ENCODE results near the gene MVK.

Gene MVK

GRCh38 chr12:109639151-109639872 is 65.7 kb downstream of the MVK start:
- no peak overlapping the region for H3K4me3 ChIP-seq (ENCODE audit: control insufficient read depth, low read depth, low read length)
- no peak for DNase-seq (ENCODE audit: low read depth)
- no peak for TF ChIP-seq CTCF (IDR thresholded peaks at IDR 0.05; ENCODE audit: control insufficient read depth, insufficient read depth, low read depth, low read length, missing control alignments)

- TF ChIP-seq CTCF (IDR thresholded peaks at IDR 0.05; ENCODE audit: control insufficient read depth, insufficient read depth, low read depth, low read length, missing control alignments): no peak
- no peak for DNase-seq (ENCODE audit: low read depth)
- H3K4me3 ChIP-seq (ENCODE audit: control insufficient read depth, low read depth, low read length): no peak overlapping the region
Observed at GRCh38 chr12:109640961-109641360, 67.4 kb downstream of the MVK start.

GRCh38 chr12:109641422-109641821 is 67.8 kb downstream of the MVK start:
- no peak overlapping the region for H3K4me3 ChIP-seq (ENCODE audit: control insufficient read depth, low read depth, low read length)
- no peak for TF ChIP-seq CTCF (IDR thresholded peaks at IDR 0.05; ENCODE audit: control insufficient read depth, insufficient read depth, low read depth, low read length, missing control alignments)
- no peak for DNase-seq (ENCODE audit: low read depth)

GRCh38 chr12:109642506-109643132 is 69.0 kb downstream of the MVK start:
- no peak for DNase-seq (ENCODE audit: low read depth)
- no peak overlapping the region for H3K4me3 ChIP-seq (ENCODE audit: control insufficient read depth, low read depth, low read length)
- no peak for TF ChIP-seq CTCF (IDR thresholded peaks at IDR 0.05; ENCODE audit: control insufficient read depth, insufficient read depth, low read depth, low read length, missing control alignments)

- DNase-seq (ENCODE audit: low read depth): no peak
- TF ChIP-seq CTCF (IDR thresholded peaks at IDR 0.05; ENCODE audit: control insufficient read depth, insufficient read depth, low read depth, low read length, missing control alignments): no peak
- H3K4me3 ChIP-seq (ENCODE audit: control insufficient read depth, low read depth, low read length): no peak overlapping the region
Observed at GRCh38 chr12:109645194-109645593, 71.6 kb downstream of the MVK start.

GRCh38 chr12:109645708-109646107 is 72.1 kb downstream of the MVK start:
- no peak for DNase-seq (ENCODE audit: low read depth)
- no peak for TF ChIP-seq CTCF (IDR thresholded peaks at IDR 0.05; ENCODE audit: control insufficient read depth, insufficient read depth, low read depth, low read length, missing control alignments)
- no peak overlapping the region for H3K4me3 ChIP-seq (ENCODE audit: control insufficient read depth, low read depth, low read length)

All from AG09309 (cell line).